ENCODE results near the gene CCDC89. TPM values are rescaled to one million over a fixed set of nuclear protein-coding genes. Genes with fewer than 3 reads are reported as not detected.
A peak's percentile ranks its signal among the peaks of the same experiment; 100 is the strongest.

The CCDC89 gene
- total and polyA plus RNA-seq, 10 of the 15 experiments (the other 5 are each of a cell fraction or from before 2014, with no cell fraction given): 0.11 to 0.15 TPM; not detected in 8

- FAIRE-seq: no peak
- Histone ChIP-seq H3K9me3 (replicated peaks; ENCODE audit: control insufficient read depth, insufficient read depth, low read length) (no peaks in the 10 kb centered on the region), H3K27me3 (replicated peaks in 1 of 2; ENCODE audit: control insufficient read depth in 2 of 2, insufficient read depth in 2 of 2, low read length in 1 of 2) (no peaks in the 10 kb centered on the region), H3K27ac (ENCODE audit: control insufficient read depth, insufficient read depth) (no peak overlapping the region), H3K36me3 (ENCODE audit: control insufficient read depth in 2 of 2, insufficient read depth in 2 of 2, low read length in 1 of 2) (peaks cover 0 to 8% of the 10 kb centered on the region in 2 experiments; a peak in 1 of 4 replicates), H3K4me2 (ENCODE audit: control insufficient read depth, insufficient read depth) (no peak overlapping the region), H3K9ac (ENCODE audit: control insufficient read depth, insufficient read depth, low read length) (no peak overlapping the region), H3K4me3 (no peak overlapping the region), H3K79me2 (ENCODE audit: control insufficient read depth, insufficient read depth, low read length) (peaks cover 35% of the 10 kb centered on the region), H3K4me1 (ENCODE audit: control insufficient read depth, insufficient read depth, low read length) (no peaks in the 10 kb centered on the region), H4K20me1 (ENCODE audit: control insufficient read depth, insufficient read depth) (peaks cover 10% of the 10 kb centered on the region; the same call in 1 of the 2 replicates), H2AFZ (ENCODE audit: control insufficient read depth, low read depth, low read length) (peak overlapping the region; percentile 99; the same call in 1 of the 2 replicates)
- POLR2A ChIA-PET: no interaction called here
- CTCF ChIA-PET: interaction anchor here (1.0 to 4.0 kb wide), 2 partner anchors 18 to 19 kb away, joined by 3 to 21 read pairs; partner anchors contain the start of gene TMEM126A
- in situ Hi-C loops (cut with MboI): no loop called here
- RAD21 ChIA-PET (ENCODE audit: unreplicated experiment): no interaction called here
- WGBS (ENCODE audit: insufficient coverage, insufficient replicate concordance, low lambda C conversion rate, missing lambda C conversion rate): 73% methylated on average over 3 of the region's 3 CpGs
- BruUV-seq (replicated peaks): no TSS peak
- no peak for ATAC-seq
- intact Hi-C loops (cut with micrococcal nuclease; ENCODE audit: unreplicated experiment): loop anchor here (10.0 kb wide), 1 partner anchor 628 kb away; no protein-coding TSS in a partner anchor
- TF ChIP-seq MYC (IDR thresholded peaks at IDR 0.05; ENCODE audit: insufficient read depth, insufficient read length, insufficient replicate concordance, low read length, severe bottlenecking) (no peak), SP1 (IDR thresholded peaks at IDR 0.05; ENCODE audit: low read depth, low read length) (no peak), SMAD5 (IDR thresholded peaks at IDR 0.05; ENCODE audit: low read depth) (no peak), PML (IDR thresholded peaks at IDR 0.05; ENCODE audit: low read length) (no peak), GATAD2B (conservative IDR thresholded peaks at IDR 0.05; ENCODE audit: low read depth) (no peak), BHLHE40 (IDR thresholded peaks at IDR 0.05; ENCODE audit: borderline replicate concordance in 1 of 2, low read depth in 2 of 2, low read length in 1 of 2) (no peak), ZNF622 (IDR thresholded peaks at IDR 0.05) (no peak), NR2C1 (IDR thresholded peaks at IDR 0.05) (no peak), ZZZ3 (IDR thresholded peaks at IDR 0.05; ENCODE audit: control insufficient read depth, insufficient read length, low read depth) (no peak)
- TF ChIP-seq, protein P1, sequence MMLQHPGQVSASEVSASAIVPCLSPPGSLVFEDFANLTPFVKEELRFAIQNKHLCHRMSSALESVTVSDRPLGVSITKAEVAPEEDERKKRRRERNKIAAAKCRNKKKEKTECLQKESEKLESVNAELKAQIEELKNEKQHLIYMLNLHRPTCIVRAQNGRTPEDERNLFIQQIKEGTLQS (IDR thresholded peaks at IDR 0.05; ENCODE audit: borderline replicate concordance, extremely low read depth, low read depth, low read length): no peak
- TF ChIP-seq, protein P2, sequence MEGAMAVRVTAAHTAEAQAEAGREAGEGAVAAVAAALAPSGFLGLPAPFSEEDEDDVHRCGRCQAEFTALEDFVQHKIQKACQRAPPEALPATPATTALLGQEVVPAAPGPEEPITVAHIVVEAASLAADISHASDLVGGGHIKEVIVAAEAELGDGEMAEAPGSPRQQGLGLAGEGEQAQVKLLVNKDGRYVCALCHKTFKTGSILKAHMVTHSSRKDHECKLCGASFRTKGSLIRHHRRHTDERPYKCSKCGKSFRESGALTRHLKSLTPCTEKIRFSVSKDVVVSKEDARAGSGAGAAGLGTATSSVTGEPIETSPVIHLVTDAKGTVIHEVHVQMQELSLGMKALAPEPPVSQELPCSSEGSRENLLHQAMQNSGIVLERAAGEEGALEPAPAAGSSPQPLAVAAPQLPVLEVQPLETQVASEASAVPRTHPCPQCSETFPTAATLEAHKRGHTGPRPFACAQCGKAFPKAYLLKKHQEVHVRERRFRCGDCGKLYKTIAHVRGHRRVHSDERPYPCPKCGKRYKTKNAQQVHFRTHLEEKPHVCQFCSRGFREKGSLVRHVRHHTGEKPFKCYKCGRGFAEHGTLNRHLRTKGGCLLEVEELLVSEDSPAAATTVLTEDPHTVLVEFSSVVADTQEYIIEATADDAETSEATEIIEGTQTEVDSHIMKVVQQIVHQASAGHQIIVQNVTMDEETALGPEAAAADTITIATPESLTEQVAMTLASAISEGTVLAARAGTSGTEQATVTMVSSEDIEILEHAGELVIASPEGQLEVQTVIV (IDR thresholded peaks at IDR 0.05; ENCODE audit: borderline replicate concordance, partially characterized antibody): no peak
- DNase-seq (ENCODE audit: low read depth, low spot score): no peak
- SMC1A ChIA-PET (ENCODE audit: uncharacterized antibody, unreplicated experiment): interaction anchor here (0.8 to 2.3 kb wide), 3 partner anchors 13 to 44 kb away, joined by 3 to 6 read pairs (median 3); partner anchors contain the start of genes DLG2 and TMEM126B
These were observed 19.3 kb downstream of the CCDC89 start for GRCh38 chr11:85666687-85667086.

Measured in GM12878 (cell line).